ENCODE data around the gene PERCC1. TPM values are rescaled to one million over a fixed set of nuclear protein-coding genes. Genes with fewer than 3 reads are reported as not detected.

Gene PERCC1
- total RNA-seq, 5 donors from 2014 or later (not counting 1 experiment from before 2014, with no cell fraction given), result 0.36 to 1.6 (median 0.90) TPM

DNA sequence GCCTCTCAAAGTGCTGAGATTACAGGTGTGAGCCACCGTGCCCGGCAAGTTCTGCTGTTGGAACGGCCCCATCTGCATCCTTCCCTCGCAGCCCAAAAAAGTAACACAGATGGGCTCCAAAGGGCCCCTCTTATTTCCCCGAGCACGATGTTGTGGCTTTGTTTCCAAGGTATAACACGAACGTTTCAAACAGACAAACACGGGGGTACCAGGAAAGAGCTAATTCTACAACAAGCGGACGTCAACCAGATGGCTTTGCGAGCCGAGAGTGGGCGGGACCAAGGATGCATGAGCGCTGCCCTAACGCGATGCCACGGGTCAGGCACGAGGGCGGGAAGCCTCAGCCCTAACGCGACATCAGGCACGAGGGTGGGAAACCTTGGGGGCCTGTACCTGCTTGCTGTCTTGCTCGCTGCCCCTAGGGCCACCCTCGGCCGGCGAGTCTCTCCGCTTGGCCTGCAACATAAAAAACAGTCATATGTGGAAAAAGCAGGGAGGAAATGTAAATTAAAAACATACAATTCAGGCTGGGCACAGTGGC, 40.6 kb upstream of the PERCC1 start:
- no peak for ATAC-seq (replicated peaks in 1 of 4)
- 62% methylated on average over 28 of the region's 28 CpGs for WGBS (ENCODE audit: insufficient coverage)
- H3K4me1 ChIP-seq (ENCODE audit: control insufficient read depth in 1 of 2, extremely low read depth in 1 of 2, insufficient read depth in 2 of 2, low read length in 2 of 2), result peaks cover 0 to 3% of the 10 kb centered on the region in 2 experiments
- no peaks in the 10 kb centered on the region for H3K9me3 ChIP-seq
- Mint-ChIP-seq H3K36me3 (peaks cover 27% of the 10 kb centered on the region), H3K27me3 (no peaks in the 10 kb centered on the region), H3K27ac (no peak overlapping the region), H3K4me1 (no peaks in the 10 kb centered on the region), H3K9me3 (no peaks in the 10 kb centered on the region), H3K4me3 (no peak overlapping the region)
- H3K27me3 ChIP-seq (replicated peaks in 1 of 2; ENCODE audit: control insufficient read depth in 2 of 2, extremely low read depth in 1 of 2, insufficient read depth in 2 of 2, low read length in 1 of 2), result no peaks in the 10 kb centered on the region
- ChIA-PET CTCF (interaction anchor here in 1 of 2 donors (0.6 to 0.7 kb wide), 2 partner anchors 545 to 1520 kb away, joined by 3 to 4 read pairs; no protein-coding TSS in a partner anchor), POLR2A (interaction anchor here in 1 of 2 donors (0.6 kb wide), 1 partner anchor 420 kb away, joined by 9 read pairs; no protein-coding TSS in a partner anchor)
- peaks cover 21 to 66% of the 10 kb centered on the region in 2 donors for H3K36me3 ChIP-seq (ENCODE audit: control insufficient read depth in 2 of 2, extremely low read depth in 1 of 2, insufficient read depth in 1 of 2, low read length in 1 of 2)
- no peak overlapping the region for H3K4me3 ChIP-seq (ENCODE audit: control insufficient read depth in 1 of 2, extremely low read depth in 1 of 2, low read length in 1 of 2)
- no peak for DNase-seq
- no peak overlapping the region for H3K27ac ChIP-seq (ENCODE audit: low read length)

DNA sequence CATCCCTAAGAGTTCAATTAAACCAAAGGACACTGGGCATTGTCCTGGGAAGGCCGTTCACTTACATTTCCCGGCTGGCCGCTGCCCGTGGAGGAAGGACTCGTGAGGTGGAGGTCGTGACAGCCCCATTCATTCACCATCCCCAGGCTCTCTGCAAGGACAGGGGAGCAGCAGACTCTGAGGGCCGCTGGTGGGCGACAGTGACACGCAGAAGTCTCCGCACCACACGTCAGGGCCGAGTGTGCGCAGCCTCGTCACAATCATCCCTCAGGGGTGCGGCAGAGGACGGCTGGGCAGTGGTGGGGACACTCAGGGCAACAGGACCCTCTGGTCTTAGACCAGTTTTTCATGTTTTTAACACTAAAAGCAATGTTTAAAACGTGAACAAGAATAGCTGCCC, 38.1 kb upstream of the PERCC1 start:
- WGBS (ENCODE audit: insufficient coverage), result 94% methylated on average over 16 of the region's 17 CpGs
- Histone ChIP-seq H3K4me3 (ENCODE audit: control insufficient read depth in 1 of 2, extremely low read depth in 1 of 2, low read length in 1 of 2) (no peak overlapping the region), H3K4me1 (ENCODE audit: control insufficient read depth in 1 of 2, extremely low read depth in 1 of 2, insufficient read depth in 2 of 2, low read length in 2 of 2) (peaks cover 0 to 3% of the 10 kb centered on the region in 2 experiments), H3K36me3 (ENCODE audit: control insufficient read depth in 2 of 2, extremely low read depth in 1 of 2, insufficient read depth in 1 of 2, low read length in 1 of 2) (peaks cover 32 to 59% of the 10 kb centered on the region in 2 donors), H3K27ac (ENCODE audit: low read length) (no peak overlapping the region), H3K27me3 (replicated peaks in 1 of 2; ENCODE audit: control insufficient read depth in 2 of 2, extremely low read depth in 1 of 2, insufficient read depth in 2 of 2, low read length in 1 of 2) (no peaks in the 10 kb centered on the region), H3K9me3 (no peaks in the 10 kb centered on the region)
- POLR2A ChIA-PET, result no interaction called here
- Mint-ChIP-seq H3K4me1 (no peaks in the 10 kb centered on the region), H3K27ac (no peak overlapping the region), H3K9me3 (no peaks in the 10 kb centered on the region), H3K4me3 (no peak overlapping the region), H3K27me3 (no peaks in the 10 kb centered on the region), H3K36me3 (peaks cover 25% of the 10 kb centered on the region)
- CTCF ChIA-PET, result no interaction called here
- DNase-seq (no peak), ATAC-seq (replicated peaks in 1 of 4) (no peak)

DNA sequence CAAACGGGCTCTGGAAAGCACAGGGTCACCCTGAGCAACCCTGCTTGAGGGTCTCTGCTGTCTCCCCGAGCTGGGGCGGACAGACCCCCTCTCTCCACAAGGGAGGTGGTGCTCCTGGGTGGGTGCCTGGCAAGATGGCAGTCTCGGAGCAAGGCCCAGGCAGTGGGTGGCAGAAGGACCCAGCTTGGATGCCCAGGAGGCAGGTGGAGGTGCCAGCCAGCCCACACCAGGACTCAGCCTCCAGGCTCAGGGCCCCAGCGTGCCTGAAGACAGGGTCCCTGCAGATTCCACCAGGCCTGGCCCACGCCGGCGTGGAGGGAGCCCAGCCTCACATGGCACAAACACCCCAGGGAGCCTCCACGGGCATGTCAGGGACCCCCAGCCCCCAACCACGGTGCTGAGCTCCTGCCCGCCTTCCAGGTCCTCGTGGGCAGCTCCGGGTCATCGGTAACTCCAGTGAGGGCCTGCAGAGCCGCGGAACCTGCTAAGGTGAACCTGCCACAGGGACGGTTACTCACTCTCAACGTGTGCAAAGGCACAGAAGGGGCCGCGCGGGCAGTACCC, 37.2 kb upstream of the PERCC1 start:
- Histone ChIP-seq H3K27me3 (replicated peaks in 1 of 2; ENCODE audit: control insufficient read depth in 2 of 2, extremely low read depth in 1 of 2, insufficient read depth in 2 of 2, low read length in 1 of 2) (no peaks in the 10 kb centered on the region), H3K9me3 (no peaks in the 10 kb centered on the region), H3K27ac (ENCODE audit: low read length) (no peak overlapping the region), H3K36me3 (ENCODE audit: control insufficient read depth in 2 of 2, extremely low read depth in 1 of 2, insufficient read depth in 1 of 2, low read length in 1 of 2) (peaks cover 39 to 63% of the 10 kb centered on the region in 2 donors), H3K4me3 (ENCODE audit: control insufficient read depth in 1 of 2, extremely low read depth in 1 of 2, low read length in 1 of 2) (no peak overlapping the region), H3K4me1 (ENCODE audit: control insufficient read depth in 1 of 2, extremely low read depth in 1 of 2, insufficient read depth in 2 of 2, low read length in 2 of 2) (peaks cover 0 to 3% of the 10 kb centered on the region in 2 experiments)
- H3K4me3 Mint-ChIP-seq, result no peak overlapping the region
- H3K27me3 Mint-ChIP-seq, result no peaks in the 10 kb centered on the region
- H3K9me3 Mint-ChIP-seq, result no peaks in the 10 kb centered on the region
- ATAC-seq (replicated peaks in 1 of 4) (no peak), DNase-seq (no peak)
- WGBS (ENCODE audit: insufficient coverage), result 94% methylated on average over 16 of the region's 21 CpGs
- peaks cover 30% of the 10 kb centered on the region for H3K36me3 Mint-ChIP-seq
- POLR2A ChIA-PET, result no interaction called here
- H3K27ac Mint-ChIP-seq, result no peak overlapping the region
- peaks cover 0 to 4% (median 0%) of the 10 kb centered on the region in 3 donors for H3K4me1 Mint-ChIP-seq
- CTCF ChIA-PET, result no interaction called here

DNA sequence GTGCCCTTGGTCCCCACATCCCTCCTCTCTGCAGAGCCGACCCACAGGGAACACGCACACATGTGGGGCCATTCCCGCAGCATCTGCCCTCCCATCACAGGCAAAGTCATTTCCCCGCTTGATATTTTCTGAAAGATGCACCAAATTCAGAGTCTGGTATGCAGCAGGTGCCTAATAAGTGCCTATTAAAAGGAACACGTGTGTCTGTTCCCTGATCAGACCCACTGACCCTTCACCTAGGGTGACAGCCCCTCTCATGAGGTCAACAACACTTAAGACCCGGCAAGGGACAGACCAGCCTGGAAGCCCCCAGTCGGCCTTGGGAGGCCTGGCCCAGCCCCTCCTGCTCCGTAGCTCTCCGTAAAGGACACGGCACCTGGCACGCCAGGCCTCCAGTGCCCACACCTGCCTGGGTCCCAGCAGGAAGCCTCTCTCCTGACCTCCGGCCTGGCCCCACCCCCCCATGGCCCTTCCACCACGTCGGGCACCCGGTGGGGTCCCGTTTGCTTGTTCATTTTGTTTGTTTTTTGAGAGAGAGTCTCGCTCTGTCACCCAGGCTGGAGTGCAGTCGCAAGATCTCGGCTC, 36.4 kb upstream of the PERCC1 start:
- no peak overlapping the region for H3K27ac Mint-ChIP-seq
- H3K9me3 Mint-ChIP-seq, result no peaks in the 10 kb centered on the region
- no peaks in the 10 kb centered on the region for H3K27me3 Mint-ChIP-seq
- ATAC-seq (replicated peaks in 1 of 4), result no peak
- CTCF ChIA-PET, result no interaction called here
- H3K4me3 Mint-ChIP-seq, result no peak overlapping the region
- peaks cover 30% of the 10 kb centered on the region for H3K36me3 Mint-ChIP-seq
- H3K27me3 ChIP-seq (replicated peaks in 1 of 2; ENCODE audit: control insufficient read depth in 2 of 2, extremely low read depth in 1 of 2, insufficient read depth in 2 of 2, low read length in 1 of 2), result no peaks in the 10 kb centered on the region
- no peaks in the 10 kb centered on the region for H3K9me3 ChIP-seq
- WGBS (ENCODE audit: insufficient coverage), result 97% methylated on average over 12 of the region's 19 CpGs
- H3K4me3 ChIP-seq (ENCODE audit: control insufficient read depth in 1 of 2, extremely low read depth in 1 of 2, low read length in 1 of 2), result no peak overlapping the region
- H3K27ac ChIP-seq (ENCODE audit: low read length), result no peak overlapping the region
- peaks cover 0 to 3% of the 10 kb centered on the region in 2 experiments for H3K4me1 ChIP-seq (ENCODE audit: control insufficient read depth in 1 of 2, extremely low read depth in 1 of 2, insufficient read depth in 2 of 2, low read length in 2 of 2)
- POLR2A ChIA-PET, result no interaction called here
- peaks cover 0 to 4% (median 0%) of the 10 kb centered on the region in 3 donors for H3K4me1 Mint-ChIP-seq
- peaks cover 46 to 65% of the 10 kb centered on the region in 2 donors for H3K36me3 ChIP-seq (ENCODE audit: control insufficient read depth in 2 of 2, extremely low read depth in 1 of 2, insufficient read depth in 1 of 2, low read length in 1 of 2)
- no peak for DNase-seq

DNA sequence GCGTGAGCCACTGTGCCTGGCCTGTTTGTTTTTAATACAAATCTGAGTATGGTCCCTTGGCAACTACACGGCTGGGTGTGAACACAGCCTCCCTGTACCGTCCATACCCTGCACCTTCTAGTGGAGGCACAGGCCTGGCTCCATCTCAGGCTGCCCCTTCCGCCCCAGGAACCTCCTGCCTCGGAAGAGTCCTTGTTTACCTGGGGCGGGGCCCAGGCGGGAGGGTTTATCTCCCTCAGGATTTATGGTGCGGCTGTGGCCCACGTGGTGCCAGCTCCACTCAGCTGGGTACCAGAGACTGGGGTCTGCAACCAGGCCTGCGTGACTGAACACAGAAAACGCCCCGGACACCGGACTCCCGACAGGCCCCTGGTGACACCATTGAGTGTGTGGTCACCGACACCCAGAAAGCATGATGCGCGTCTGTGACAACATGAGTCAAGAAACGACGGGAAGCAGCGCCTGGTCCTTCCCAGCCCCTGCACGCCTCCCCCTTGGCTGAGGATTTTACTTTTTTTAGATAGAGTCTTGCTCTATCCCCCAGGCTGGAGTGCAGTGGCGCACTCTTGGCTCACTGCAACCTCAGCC, 35.3 kb upstream of the PERCC1 start:
- DNase-seq (no peak), ATAC-seq (replicated peaks in 1 of 4) (no peak)
- Mint-ChIP-seq H3K4me3 (no peak overlapping the region), H3K9me3 (no peaks in the 10 kb centered on the region), H3K27ac (no peak overlapping the region), H3K27me3 (no peaks in the 10 kb centered on the region), H3K36me3 (peaks cover 25% of the 10 kb centered on the region), H3K4me1 (peaks cover 0 to 4% (median 0%) of the 10 kb centered on the region in 3 donors)
- Histone ChIP-seq H3K4me1 (ENCODE audit: control insufficient read depth in 1 of 2, extremely low read depth in 1 of 2, insufficient read depth in 2 of 2, low read length in 2 of 2) (peaks cover 0 to under 1% of the 10 kb centered on the region in 2 experiments), H3K9me3 (no peaks in the 10 kb centered on the region), H3K27ac (ENCODE audit: low read length) (no peak overlapping the region), H3K27me3 (replicated peaks in 1 of 2; ENCODE audit: control insufficient read depth in 2 of 2, extremely low read depth in 1 of 2, insufficient read depth in 2 of 2, low read length in 1 of 2) (no peaks in the 10 kb centered on the region), H3K36me3 (ENCODE audit: control insufficient read depth in 2 of 2, extremely low read depth in 1 of 2, insufficient read depth in 1 of 2, low read length in 1 of 2) (peaks cover 44 to 64% of the 10 kb centered on the region in 2 donors), H3K4me3 (ENCODE audit: control insufficient read depth in 1 of 2, extremely low read depth in 1 of 2, low read length in 1 of 2) (no peak overlapping the region)
- CTCF ChIA-PET, result no interaction called here
- POLR2A ChIA-PET, result no interaction called here
- 96% methylated on average over 21 of the region's 22 CpGs for WGBS (ENCODE audit: insufficient coverage)

DNA sequence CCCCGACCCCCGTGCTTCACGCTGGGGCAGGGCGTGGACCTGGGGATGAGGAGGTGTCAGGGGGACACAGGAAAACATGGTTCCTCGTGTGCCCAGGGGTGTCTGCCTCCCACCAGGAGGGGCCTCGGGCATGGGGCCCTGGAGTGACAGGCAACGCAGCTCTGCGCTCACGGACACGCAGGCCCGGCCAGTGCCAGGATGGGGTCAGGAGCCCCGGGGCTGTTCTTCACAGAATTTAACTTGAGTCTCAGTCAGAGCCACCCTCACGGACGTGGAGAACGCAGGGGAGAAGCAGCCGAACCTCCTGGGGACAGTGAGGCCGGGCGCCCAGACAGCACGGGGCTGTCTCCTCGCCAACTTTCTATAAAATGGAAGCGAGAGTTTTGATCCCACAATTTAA, 33.1 kb upstream of the PERCC1 start:
- DNase-seq (no peak), ATAC-seq (replicated peaks in 1 of 4) (no peak)
- H3K36me3 ChIP-seq (ENCODE audit: control insufficient read depth in 2 of 2, extremely low read depth in 1 of 2, insufficient read depth in 1 of 2, low read length in 1 of 2), result peaks cover 43 to 66% of the 10 kb centered on the region in 2 donors
- H3K4me3 ChIP-seq (ENCODE audit: control insufficient read depth in 1 of 2, extremely low read depth in 1 of 2, low read length in 1 of 2), result no peak overlapping the region
- no peak overlapping the region for H3K27ac ChIP-seq (ENCODE audit: low read length)
- CTCF ChIA-PET, result no interaction called here
- no peaks in the 10 kb centered on the region for H3K9me3 ChIP-seq
- H3K27me3 Mint-ChIP-seq, result no peaks in the 10 kb centered on the region
- H3K36me3 Mint-ChIP-seq, result peaks cover 17% of the 10 kb centered on the region
- H3K9me3 Mint-ChIP-seq, result no peaks in the 10 kb centered on the region
- no peaks in the 10 kb centered on the region for H3K4me1 ChIP-seq (ENCODE audit: control insufficient read depth in 1 of 2, extremely low read depth in 1 of 2, insufficient read depth in 2 of 2, low read length in 2 of 2)
- peaks cover 0 to 15% (median 0%) of the 10 kb centered on the region in 3 donors for H3K4me1 Mint-ChIP-seq
- no peak overlapping the region for H3K27ac Mint-ChIP-seq
- no peak overlapping the region for H3K4me3 Mint-ChIP-seq
- WGBS (ENCODE audit: insufficient coverage), result 92% methylated on average over 15 of the region's 21 CpGs
- POLR2A ChIA-PET, result no interaction called here
- H3K27me3 ChIP-seq (replicated peaks in 1 of 2; ENCODE audit: control insufficient read depth in 2 of 2, extremely low read depth in 1 of 2, insufficient read depth in 2 of 2, low read length in 1 of 2), result no peaks in the 10 kb centered on the region

Measured in T-cell (primary cell).